GM19351 (cell line): ENCODE measurements around the gene KIF5C.

Source experiments
- ATAC-seq: cut with Tn5 transposase; IDR thresholded peaks from one replicate; pipeline ENCODE4 v1.9.1; 2021; ENCODE audit warnings: mild to moderate bottlenecking, moderate library complexity; ENCODE audit not compliant: unreplicated experiment

Gene KIF5C

DNA sequence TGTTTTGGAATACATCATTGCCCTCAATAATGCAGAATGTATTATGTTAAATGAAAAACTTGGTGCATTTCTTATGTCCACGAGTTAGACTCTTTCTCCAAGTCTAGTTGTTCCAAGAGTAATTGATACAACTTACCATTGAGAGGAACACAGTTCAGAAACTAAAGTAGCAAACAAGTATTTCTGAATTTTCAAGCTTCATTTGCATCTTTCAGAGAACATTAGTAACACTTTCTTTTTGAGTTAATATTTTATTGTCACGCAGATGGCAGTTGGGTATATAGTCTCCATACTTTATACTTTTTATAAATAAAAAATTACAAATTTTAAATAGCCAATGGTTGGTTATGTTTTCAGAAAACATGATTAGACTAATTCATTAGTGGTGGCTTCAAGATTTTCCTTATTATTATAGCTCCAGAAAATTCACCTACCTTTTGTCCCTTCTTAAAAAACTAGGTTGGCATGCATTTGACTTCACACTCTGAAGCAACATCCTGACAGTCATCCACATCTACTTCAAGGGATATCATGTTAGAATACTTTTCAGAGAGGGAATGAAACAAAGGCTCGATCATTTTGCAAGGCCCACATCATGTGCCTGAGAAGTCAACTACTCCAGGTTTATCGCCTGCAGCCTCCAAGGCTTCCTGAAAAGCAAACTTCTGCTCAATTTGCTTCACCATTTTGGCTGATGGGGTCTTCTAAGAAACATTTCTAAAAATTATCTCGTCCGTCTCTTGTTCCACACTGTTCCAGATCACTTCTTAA is 193.4 kb downstream of the KIF5C start:
- ATAC-seq, result no peak

- ATAC-seq, result no peak
These were observed 194.2 kb downstream of the KIF5C start for GRCh38 chr2:149068996-149069888.

GRCh38 chr2:149070681-149071320 is 195.8 kb downstream of the KIF5C start:
- ATAC-seq, result no peak

DNA sequence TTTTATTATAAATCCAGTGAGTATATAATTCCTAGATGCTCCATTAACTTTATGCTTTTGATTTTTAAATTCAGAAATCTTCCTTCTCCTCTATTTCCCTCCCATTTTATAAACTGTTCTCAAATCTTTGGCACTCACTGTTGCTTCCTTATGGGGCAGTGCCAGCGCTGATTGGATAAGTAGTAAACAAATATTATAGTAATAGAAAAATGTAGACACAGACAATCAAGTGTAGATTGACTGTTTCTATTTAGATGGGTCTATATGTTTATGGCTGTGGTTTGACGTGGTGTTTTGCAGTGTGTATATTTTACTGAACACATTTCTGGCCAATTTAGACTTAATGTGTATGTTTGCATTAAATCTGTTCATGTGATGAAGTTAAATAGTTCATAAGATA is 200.1 kb downstream of the KIF5C start:
- ATAC-seq, result no peak

- ATAC-seq, result no peak
These were observed 200.8 kb downstream of the KIF5C start for GRCh38 chr2:149075853-149076252.
